SK-N-SH treated with all-trans-retinoic acid at 6 μM for 48 hours (cell line): ENCODE measurements around the gene BABAM2.

Source experiments
- ATAC-seq: fragments of 200-7000 bp; cut with Tn5 transposase; 3 replicates; pipeline ENCODE4 v1.9.1; 2020; ENCODE audit warnings: mild to moderate bottlenecking, moderate library complexity
- ARNTL ChIP-seq: fragments of 450-650 bp; formaldehyde crosslinking; IDR thresholded peaks from 2 replicates; pipeline ENCODE4 v1.5.0; 2020; ENCODE audit warnings: low read depth, mild to moderate bottlenecking, moderate library complexity, borderline replicate concordance
- BACH2 ChIP-seq: fragments of 250-450 bp; sonication (Bioruptor Pico); IDR thresholded peaks from 2 replicates; pipeline ENCODE4 v1.9.0; 2021; ENCODE audit warnings: mild to moderate bottlenecking, borderline replicate concordance
- CSDC2 ChIP-seq: fragments of 250-450 bp; sonication (Bioruptor Pico); IDR thresholded peaks from 2 replicates; pipeline ENCODE4 v1.5.0; 2020; ENCODE audit warnings: mild to moderate bottlenecking, moderate library complexity
- ESRRG ChIP-seq: fragments of 250-450 bp; sonication (Bioruptor Pico); IDR thresholded peaks from 2 replicates; pipeline ENCODE4 v1.6.1; 2021; ENCODE audit warnings: mild to moderate bottlenecking
- GLIS3 ChIP-seq: fragments of 250-450 bp; sonication (Bioruptor Pico); IDR thresholded peaks from 2 replicates; pipeline ENCODE4 v1.5.0; 2020; ENCODE audit warnings: mild to moderate bottlenecking, moderate library complexity
- ISL1 ChIP-seq: fragments of 250-450 bp; sonication (Bioruptor Pico); IDR thresholded peaks from 2 replicates; pipeline ENCODE4 v2.1.2; 2022; ENCODE audit warnings: mild to moderate bottlenecking, moderate library complexity
- OSR1 ChIP-seq: fragments of 250-450 bp; sonication (Bioruptor Pico); IDR thresholded peaks from 2 replicates; pipeline ENCODE4 v1.8.0; 2022; ENCODE audit warnings: moderate library complexity, mild to moderate bottlenecking, inconsistent platforms
- POU6F1 ChIP-seq: fragments of 250-450 bp; sonication (Bioruptor Pico); IDR thresholded peaks from 2 replicates; pipeline ENCODE4 v1.8.0; 2021; ENCODE audit warnings: low read depth, mild to moderate bottlenecking, moderate library complexity, borderline replicate concordance
- PPARA ChIP-seq: fragments of 250-450 bp; sonication (Bioruptor Pico); IDR thresholded peaks from 2 replicates; pipeline ENCODE4 v1.5.0; 2020; ENCODE audit warnings: mild to moderate bottlenecking, borderline replicate concordance
- RARB ChIP-seq: fragments of 250-450 bp; sonication (Bioruptor Pico); IDR thresholded peaks from 2 replicates; pipeline ENCODE4 v1.8.0; 2021; ENCODE audit warnings: mild to moderate bottlenecking, moderate library complexity
- SNAI2 ChIP-seq: fragments of 250-450 bp; sonication (Bioruptor Pico); IDR thresholded peaks from 2 replicates; pipeline ENCODE4 v1.5.0; 2020; ENCODE audit warnings: mild to moderate bottlenecking, moderate library complexity
- TCF4 ChIP-seq: fragments of 250-450 bp; sonication (Bioruptor Pico); IDR thresholded peaks from 2 replicates; pipeline ENCODE4 v1.8.0; 2021; ENCODE audit warnings: mild to moderate bottlenecking, moderate library complexity, borderline replicate concordance
- TOX ChIP-seq: fragments of 250-450 bp; sonication (Bioruptor Pico); IDR thresholded peaks from 2 replicates; pipeline ENCODE4 v1.8.0; 2021; ENCODE audit warnings: mild to moderate bottlenecking, moderate library complexity, borderline replicate concordance
- ZC3H10 ChIP-seq: fragments of 250-450 bp; sonication (Bioruptor Pico); IDR thresholded peaks from 2 replicates; pipeline ENCODE4 v1.5.1; 2021; ENCODE audit warnings: mild to moderate bottlenecking, moderate library complexity
- ZFP3 ChIP-seq: fragments of 250-450 bp; sonication (Bioruptor Pico); IDR thresholded peaks from 2 replicates; pipeline ENCODE4 v1.5.0; 2020; ENCODE audit warnings: mild to moderate bottlenecking, moderate library complexity
- ZFP30 ChIP-seq: fragments of 450-650 bp; formaldehyde crosslinking; IDR thresholded peaks from 2 replicates; pipeline ENCODE4 v1.5.0; 2022; ENCODE audit warnings: mild to moderate bottlenecking, moderate library complexity
- ZNF565 ChIP-seq: fragments of 450-650 bp; formaldehyde crosslinking; conservative IDR thresholded peaks from 2 replicates; pipeline ENCODE4 v1.5.0; 2020; ENCODE audit warnings: low read depth, mild to moderate bottlenecking, moderate library complexity
- ZNF70 ChIP-seq: fragments of 450-650 bp; formaldehyde crosslinking; IDR thresholded peaks from 2 replicates; pipeline ENCODE4 v1.5.0; 2020; ENCODE audit warnings: mild to moderate bottlenecking, moderate library complexity
- ZNF8 ChIP-seq: fragments of 450-650 bp; formaldehyde crosslinking; IDR thresholded peaks from 2 replicates; pipeline ENCODE4 v1.5.0; 2020; ENCODE audit warnings: mild to moderate bottlenecking, moderate library complexity
- TF ChIP-seq, protein P1 (sequence below): fragments of 250-450 bp; sonication (Bioruptor Pico); IDR thresholded peaks from 2 replicates; pipeline ENCODE4 v1.5.0; 2020; ENCODE audit warnings: mild to moderate bottlenecking, moderate library complexity
- TF ChIP-seq, protein P2 (sequence below): fragments of 250-450 bp; sonication (Bioruptor Pico); IDR thresholded peaks from 2 replicates; pipeline ENCODE4 v1.5.1; 2021; ENCODE audit warnings: mild to moderate bottlenecking, moderate library complexity
- TF ChIP-seq, protein P3 (sequence below): fragments of 250-450 bp; sonication (Bioruptor Pico); IDR thresholded peaks from 2 replicates; pipeline ENCODE4 v1.8.0; 2020; ENCODE audit warnings: mild to moderate bottlenecking, moderate library complexity, borderline replicate concordance
- TF ChIP-seq, protein P4 (sequence below): fragments of 250-450 bp; sonication (Bioruptor Pico); IDR thresholded peaks from 2 replicates; pipeline ENCODE4 v1.5.1; 2020; ENCODE audit warnings: low read depth, mild to moderate bottlenecking, moderate library complexity

BABAM2 gene

DNA sequence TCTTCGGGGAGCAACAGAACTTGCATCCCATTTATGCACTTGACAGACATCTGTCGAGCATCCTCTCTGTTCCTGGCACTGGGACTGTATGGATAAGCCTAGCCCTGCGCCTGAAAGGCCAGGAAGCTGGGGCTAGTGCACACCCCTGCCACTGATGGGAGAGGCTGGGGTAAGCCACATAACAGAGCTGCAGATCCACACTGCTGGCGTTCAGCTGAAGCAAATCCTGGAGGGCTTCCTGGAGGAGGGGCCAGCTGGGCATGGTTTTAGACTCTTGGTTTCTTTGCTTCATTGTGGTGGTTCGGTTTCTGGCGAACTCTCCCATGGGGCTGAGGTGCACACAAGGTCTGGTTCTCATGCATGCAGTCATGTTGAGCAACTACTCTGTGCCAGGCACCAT, 456.7 kb downstream of the BABAM2 start:
- TF ChIP-seq TOX (CRISPR knock-in tag) (no peak), SNAI2 (CRISPR knock-in tag) (no peak), ZNF8 (CRISPR knock-in tag) (no peak), ARNTL (CRISPR knock-in tag) (no peak), POU6F1 (CRISPR knock-in tag) (no peak), ZFP3 (CRISPR knock-in tag) (no peak), ISL1 (CRISPR knock-in tag) (no peak), PPARA (CRISPR knock-in tag) (no peak), CSDC2 (CRISPR knock-in tag) (no peak), ZFP30 (CRISPR knock-in tag) (no peak), ESRRG (CRISPR knock-in tag) (no peak)
- TF ChIP-seq, protein P1, sequence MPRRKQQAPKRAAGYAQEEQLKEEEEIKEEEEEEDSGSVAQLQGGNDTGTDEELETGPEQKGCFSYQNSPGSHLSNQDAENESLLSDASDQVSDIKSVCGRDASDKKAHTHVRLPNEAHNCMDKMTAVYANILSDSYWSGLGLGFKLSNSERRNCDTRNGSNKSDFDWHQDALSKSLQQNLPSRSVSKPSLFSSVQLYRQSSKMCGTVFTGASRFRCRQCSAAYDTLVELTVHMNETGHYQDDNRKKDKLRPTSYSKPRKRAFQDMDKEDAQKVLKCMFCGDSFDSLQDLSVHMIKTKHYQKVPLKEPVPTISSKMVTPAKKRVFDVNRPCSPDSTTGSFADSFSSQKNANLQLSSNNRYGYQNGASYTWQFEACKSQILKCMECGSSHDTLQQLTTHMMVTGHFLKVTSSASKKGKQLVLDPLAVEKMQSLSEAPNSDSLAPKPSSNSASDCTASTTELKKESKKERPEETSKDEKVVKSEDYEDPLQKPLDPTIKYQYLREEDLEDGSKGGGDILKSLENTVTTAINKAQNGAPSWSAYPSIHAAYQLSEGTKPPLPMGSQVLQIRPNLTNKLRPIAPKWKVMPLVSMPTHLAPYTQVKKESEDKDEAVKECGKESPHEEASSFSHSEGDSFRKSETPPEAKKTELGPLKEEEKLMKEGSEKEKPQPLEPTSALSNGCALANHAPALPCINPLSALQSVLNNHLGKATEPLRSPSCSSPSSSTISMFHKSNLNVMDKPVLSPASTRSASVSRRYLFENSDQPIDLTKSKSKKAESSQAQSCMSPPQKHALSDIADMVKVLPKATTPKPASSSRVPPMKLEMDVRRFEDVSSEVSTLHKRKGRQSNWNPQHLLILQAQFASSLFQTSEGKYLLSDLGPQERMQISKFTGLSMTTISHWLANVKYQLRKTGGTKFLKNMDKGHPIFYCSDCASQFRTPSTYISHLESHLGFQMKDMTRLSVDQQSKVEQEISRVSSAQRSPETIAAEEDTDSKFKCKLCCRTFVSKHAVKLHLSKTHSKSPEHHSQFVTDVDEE: no peak
- TF ChIP-seq, protein P2, sequence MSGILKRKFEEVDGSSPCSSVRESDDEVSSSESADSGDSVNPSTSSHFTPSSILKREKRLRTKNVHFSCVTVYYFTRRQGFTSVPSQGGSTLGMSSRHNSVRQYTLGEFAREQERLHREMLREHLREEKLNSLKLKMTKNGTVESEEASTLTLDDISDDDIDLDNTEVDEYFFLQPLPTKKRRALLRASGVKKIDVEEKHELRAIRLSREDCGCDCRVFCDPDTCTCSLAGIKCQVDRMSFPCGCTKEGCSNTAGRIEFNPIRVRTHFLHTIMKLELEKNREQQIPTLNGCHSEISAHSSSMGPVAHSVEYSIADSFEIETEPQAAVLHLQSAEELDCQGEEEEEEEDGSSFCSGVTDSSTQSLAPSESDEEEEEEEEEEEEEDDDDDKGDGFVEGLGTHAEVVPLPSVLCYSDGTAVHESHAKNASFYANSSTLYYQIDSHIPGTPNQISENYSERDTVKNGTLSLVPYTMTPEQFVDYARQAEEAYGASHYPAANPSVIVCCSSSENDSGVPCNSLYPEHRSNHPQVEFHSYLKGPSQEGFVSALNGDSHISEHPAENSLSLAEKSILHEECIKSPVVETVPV (CRISPR knock-in tag): no peak
- TF ChIP-seq, protein P3, sequence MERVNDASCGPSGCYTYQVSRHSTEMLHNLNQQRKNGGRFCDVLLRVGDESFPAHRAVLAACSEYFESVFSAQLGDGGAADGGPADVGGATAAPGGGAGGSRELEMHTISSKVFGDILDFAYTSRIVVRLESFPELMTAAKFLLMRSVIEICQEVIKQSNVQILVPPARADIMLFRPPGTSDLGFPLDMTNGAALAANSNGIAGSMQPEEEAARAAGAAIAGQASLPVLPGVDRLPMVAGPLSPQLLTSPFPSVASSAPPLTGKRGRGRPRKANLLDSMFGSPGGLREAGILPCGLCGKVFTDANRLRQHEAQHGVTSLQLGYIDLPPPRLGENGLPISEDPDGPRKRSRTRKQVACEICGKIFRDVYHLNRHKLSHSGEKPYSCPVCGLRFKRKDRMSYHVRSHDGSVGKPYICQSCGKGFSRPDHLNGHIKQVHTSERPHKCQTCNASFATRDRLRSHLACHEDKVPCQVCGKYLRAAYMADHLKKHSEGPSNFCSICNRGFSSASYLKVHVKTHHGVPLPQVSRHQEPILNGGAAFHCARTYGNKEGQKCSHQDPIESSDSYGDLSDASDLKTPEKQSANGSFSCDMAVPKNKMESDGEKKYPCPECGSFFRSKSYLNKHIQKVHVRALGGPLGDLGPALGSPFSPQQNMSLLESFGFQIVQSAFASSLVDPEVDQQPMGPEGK (CRISPR knock-in tag): no peak
- ATAC-seq: no peak

DNA sequence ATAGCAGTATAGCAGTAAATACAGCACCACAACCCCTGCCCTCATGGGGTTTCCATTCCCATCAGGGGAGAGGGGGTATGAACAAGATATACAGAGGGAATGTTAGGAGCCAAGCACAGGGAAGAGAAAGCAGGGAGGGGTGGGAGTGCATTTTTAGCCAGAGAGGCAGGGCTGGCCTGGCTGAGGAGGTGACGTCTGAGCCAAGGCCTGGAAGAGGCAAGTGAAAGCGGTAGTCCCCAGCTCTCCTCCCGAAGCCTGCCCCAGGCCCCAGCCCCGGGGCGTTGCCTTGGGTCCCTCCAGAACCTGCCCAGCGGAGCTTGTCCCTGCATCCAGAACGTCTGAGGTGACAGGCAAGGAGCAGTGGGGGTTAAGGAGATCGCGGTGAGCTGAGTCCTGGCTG, 457.1 kb downstream of the BABAM2 start:
- no peak for TF ChIP-seq CSDC2 (CRISPR knock-in tag)
- TF ChIP-seq GLIS3 (CRISPR knock-in tag): no peak
- no peak for TF ChIP-seq RARB (CRISPR knock-in tag)
- TF ChIP-seq ARNTL (CRISPR knock-in tag): no peak
- no peak for TF ChIP-seq ZFP3 (CRISPR knock-in tag)
- TF ChIP-seq ZNF8 (CRISPR knock-in tag): no peak
- TF ChIP-seq SNAI2 (CRISPR knock-in tag): no peak
- no peak for TF ChIP-seq BACH2 (CRISPR knock-in tag)
- no peak for TF ChIP-seq TOX (CRISPR knock-in tag)
- TF ChIP-seq ISL1 (CRISPR knock-in tag): no peak
- no peak for TF ChIP-seq ZFP30 (CRISPR knock-in tag)
- TF ChIP-seq TCF4 (CRISPR knock-in tag): no peak
- no peak for TF ChIP-seq PPARA (CRISPR knock-in tag)
- TF ChIP-seq OSR1: no peak
- ATAC-seq: no peak

GRCh38 chr2:28348149-28348567, 457.6 kb downstream of the BABAM2 start:
- no peak for TF ChIP-seq ZC3H10
- TF ChIP-seq RARB (CRISPR knock-in tag): no peak
- no peak for TF ChIP-seq GLIS3 (CRISPR knock-in tag)
- ATAC-seq: no peak

DNA sequence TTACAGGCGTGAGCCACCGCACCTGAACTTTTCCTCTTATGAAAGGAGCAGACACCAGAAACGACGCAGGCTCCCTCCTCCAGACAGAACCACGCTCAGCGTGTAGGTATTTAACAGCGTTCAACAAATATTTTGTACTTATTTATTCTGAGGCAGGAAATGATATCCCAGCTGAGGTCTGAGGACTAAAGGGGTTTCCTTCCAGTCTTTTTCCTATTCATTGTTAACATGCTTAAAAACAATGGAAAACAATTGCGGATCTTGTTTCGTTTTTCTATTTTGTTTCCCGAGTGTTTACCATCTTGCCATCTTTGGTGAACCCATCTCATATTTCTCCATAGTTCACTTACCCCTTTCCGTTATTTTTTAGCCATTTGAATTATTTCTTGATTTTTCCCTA, 458.4 kb downstream of the BABAM2 start:
- no peak for ATAC-seq
- TF ChIP-seq TCF4 (CRISPR knock-in tag) (no peak), GLIS3 (CRISPR knock-in tag) (no peak), OSR1 (no peak), RARB (CRISPR knock-in tag) (no peak), ZNF70 (CRISPR knock-in tag) (no peak), ZNF565 (CRISPR knock-in tag) (no peak), ARNTL (CRISPR knock-in tag) (no peak), CSDC2 (CRISPR knock-in tag) (no peak), ZFP3 (CRISPR knock-in tag) (no peak)
- TF ChIP-seq, protein P3 (CRISPR knock-in tag): no peak
- TF ChIP-seq, protein P4, sequence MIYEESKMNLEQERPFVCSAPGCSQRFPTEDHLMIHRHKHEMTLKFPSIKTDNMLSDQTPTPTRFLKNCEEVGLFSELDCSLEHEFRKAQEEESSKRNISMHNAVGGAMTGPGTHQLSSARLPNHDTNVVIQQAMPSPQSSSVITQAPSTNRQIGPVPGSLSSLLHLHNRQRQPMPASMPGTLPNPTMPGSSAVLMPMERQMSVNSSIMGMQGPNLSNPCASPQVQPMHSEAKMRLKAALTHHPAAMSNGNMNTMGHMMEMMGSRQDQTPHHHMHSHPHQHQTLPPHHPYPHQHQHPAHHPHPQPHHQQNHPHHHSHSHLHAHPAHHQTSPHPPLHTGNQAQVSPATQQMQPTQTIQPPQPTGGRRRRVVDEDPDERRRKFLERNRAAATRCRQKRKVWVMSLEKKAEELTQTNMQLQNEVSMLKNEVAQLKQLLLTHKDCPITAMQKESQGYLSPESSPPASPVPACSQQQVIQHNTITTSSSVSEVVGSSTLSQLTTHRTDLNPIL: no peak
- TF ChIP-seq, protein P2 (CRISPR knock-in tag): no peak
